CD4-positive, alpha-beta T cell treated with Interleukin-17A for 1 hour (primary cell): ENCODE results near the gene DDHD1.

Source experiments
- DNase-seq: peaks from one replicate; pipeline ENCODE4 v3.0.0-alpha.2; 2020

DDHD1 gene

GRCh38 chr14:52987042-52987441 is 166.1 kb downstream of the DDHD1 start:
- DNase-seq = no peak
